ENCODE data around the gene TMC5.

DNA sequence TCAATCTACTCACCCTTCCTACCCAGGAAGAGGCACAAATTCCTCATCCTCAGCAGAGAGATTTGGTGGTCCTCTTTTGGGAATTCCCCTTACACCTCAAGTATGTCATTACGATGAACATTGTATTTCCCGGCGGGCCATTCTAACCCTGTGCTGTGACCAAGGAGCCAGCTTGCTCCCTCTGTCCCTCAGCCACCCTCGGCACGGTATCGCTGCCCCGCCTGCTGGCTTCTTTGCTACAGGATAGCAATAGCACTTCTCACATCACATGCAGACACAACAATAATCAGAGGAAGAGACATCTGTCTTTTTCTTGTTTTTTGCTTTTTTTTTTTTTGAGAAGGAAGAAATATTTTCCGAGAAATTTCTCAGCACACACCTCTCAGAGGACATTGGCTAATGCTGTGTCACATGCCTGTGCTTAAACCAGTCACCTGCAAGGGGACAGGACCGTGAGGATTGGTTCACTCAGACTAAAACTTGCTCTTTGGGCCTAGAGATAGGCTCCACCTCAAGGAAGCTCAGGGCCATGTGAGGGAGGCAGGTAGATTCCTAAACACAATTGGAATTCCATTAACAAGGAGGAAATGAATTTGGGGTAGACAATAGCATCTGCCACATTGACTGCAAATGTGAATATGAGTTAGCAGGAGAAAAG, 41.2 kb downstream of the TMC5 start:
- TF ChIP-seq CTCF (IDR thresholded peaks at IDR 0.05; ENCODE audit: low read length): no peak
- TF ChIP-seq EZH2 (optimal IDR thresholded peaks at IDR 0.05; ENCODE audit: low read depth, low read length): no peak
- no peak for TF ChIP-seq EZH2phosphoT487 (IDR thresholded peaks at IDR 0.05; ENCODE audit: low read length)
